Measurements from ENCODE around the gene SUPT20H. TPM values are rescaled to one million over a fixed set of nuclear protein-coding genes. Genes with fewer than 3 reads are reported as not detected.

Gene SUPT20H
- total RNA-seq, 2 donors from 2014 or later = 43.3 to 51.4 TPM

DNA sequence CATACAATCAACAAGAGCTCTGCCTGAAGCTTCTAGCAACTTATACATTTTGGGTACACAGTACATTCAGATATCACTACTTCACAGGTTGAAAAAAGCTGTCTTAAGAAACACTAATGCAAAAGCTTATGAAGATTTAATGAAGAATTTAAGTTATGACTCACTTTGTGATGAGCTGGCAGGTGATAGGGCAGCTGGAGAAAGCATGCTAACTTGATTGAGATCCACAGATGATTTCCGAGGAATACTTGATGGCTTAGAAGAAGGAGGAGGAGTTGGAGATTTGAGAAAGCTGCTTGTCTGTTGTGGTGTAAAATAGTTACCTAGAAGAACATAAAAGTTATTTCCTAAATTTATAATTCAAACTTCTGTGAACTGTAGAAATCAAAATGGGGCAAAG is 35.6 kb downstream of the SUPT20H start:
- Histone ChIP-seq H3K4me3 (no peak overlapping the region), H3K9me3 (no peaks in the 10 kb centered on the region), H3K4me1 (no peaks in the 10 kb centered on the region), H3K27ac (no peak overlapping the region), H3K27me3 (no peaks in the 10 kb centered on the region), H3K36me3 (replicated peaks in 1 of 2; ENCODE audit: insufficient read depth in 1 of 2, low read depth in 2 of 2) (peaks cover 0 to 36% of the 10 kb centered on the region in 2 donors)
- no peak for ATAC-seq
- no peak for DNase-seq
- TF ChIP-seq POLR2A (IDR thresholded peaks at IDR 0.05) (no peak), CTCF (IDR thresholded peaks at IDR 0.05) (no peak)
- 78 to 93% methylated on average over 1 of the region's 1 CpG for WGBS, 2 donors
- intact Hi-C loops (cut with DNase I) = no loop called here

DNA sequence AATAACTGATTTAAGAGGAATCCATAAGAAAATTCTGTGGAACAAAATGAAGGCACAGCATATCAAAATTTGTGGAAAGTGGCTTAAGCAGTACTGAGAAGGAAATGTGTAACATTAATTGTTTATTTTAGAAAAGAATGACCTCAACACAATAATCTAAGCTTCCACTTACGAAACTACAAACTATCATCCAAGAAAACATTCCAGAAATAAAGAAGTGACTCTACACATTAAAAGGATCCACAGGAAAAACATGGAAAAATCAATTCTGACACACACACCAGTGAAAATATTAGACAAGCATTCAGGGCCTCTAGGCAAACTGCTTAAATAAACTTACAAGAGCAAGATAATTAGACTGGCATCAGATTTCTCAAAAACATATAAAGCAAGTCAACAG is 44.9 kb downstream of the SUPT20H start:
- Histone ChIP-seq H3K4me1 (no peaks in the 10 kb centered on the region), H3K36me3 (replicated peaks in 1 of 2; ENCODE audit: insufficient read depth in 1 of 2, low read depth in 2 of 2) (peaks cover 0 to 29% of the 10 kb centered on the region in 2 donors), H3K4me3 (no peak overlapping the region), H3K27ac (no peak overlapping the region), H3K27me3 (no peaks in the 10 kb centered on the region), H3K9me3 (no peaks in the 10 kb centered on the region)
- 55 to 60% methylated on average over 1 of the region's 1 CpG for WGBS, 2 donors
- ATAC-seq (no peak), DNase-seq (no peak)
- intact Hi-C loops (cut with DNase I) = no loop called here
- TF ChIP-seq POLR2A (IDR thresholded peaks at IDR 0.05) (no peak), CTCF (IDR thresholded peaks at IDR 0.05) (no peak)

DNA sequence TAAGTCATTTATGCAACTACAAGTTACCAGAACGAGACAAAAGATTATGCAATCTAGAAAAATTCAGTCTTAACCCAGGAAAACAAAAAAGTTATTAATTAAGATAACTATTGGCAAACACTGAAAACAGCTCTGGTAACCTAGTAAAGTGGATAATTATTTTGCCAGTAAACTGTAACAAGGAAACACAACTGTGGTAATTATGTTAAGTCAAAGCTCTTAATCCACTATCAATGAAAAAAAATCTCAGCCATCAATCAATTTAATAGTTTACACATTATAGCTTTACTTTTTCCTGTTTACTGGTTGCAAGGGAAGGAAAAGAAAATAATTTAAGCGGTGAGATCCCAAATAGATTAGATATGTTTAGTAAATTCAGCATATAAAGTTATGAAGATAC is 47.7 kb downstream of the SUPT20H start:
- peaks cover 0 to 38% of the 10 kb centered on the region in 2 donors for H3K36me3 ChIP-seq (replicated peaks in 1 of 2; ENCODE audit: insufficient read depth in 1 of 2, low read depth in 2 of 2)
- H3K9me3 ChIP-seq = no peaks in the 10 kb centered on the region
- no peaks in the 10 kb centered on the region for H3K4me1 ChIP-seq
- WGBS, 2 donors = 49 to 52% methylated on average over 2 of the region's 2 CpGs
- no peaks in the 10 kb centered on the region for H3K27me3 ChIP-seq
- TF ChIP-seq CTCF (IDR thresholded peaks at IDR 0.05) (no peak), POLR2A (IDR thresholded peaks at IDR 0.05) (no peak)
- intact Hi-C loops (cut with DNase I) = no loop called here
- no peak for ATAC-seq
- no peak for DNase-seq
- no peak overlapping the region for H3K27ac ChIP-seq
- H3K4me3 ChIP-seq = no peak overlapping the region

DNA sequence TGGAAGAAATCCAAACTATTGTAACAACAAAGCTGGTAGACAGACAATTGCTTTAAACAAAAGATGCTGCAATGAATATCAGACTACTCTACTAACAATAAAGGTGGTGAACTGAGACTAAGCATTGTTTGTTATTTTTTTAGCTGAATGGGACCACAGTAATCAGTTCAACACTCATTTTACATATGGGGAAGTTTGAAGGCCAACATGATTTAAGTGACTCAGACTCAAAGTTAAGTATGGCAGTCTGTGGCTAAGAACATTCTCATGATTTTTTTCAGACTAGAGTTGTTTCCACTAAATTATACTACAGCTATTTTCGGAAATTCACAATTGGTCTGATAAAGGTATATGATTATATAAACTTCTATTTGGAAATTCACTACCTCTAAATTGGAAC is 48.5 kb downstream of the SUPT20H start:
- H3K4me1 ChIP-seq = no peaks in the 10 kb centered on the region
- TF ChIP-seq POLR2A (IDR thresholded peaks at IDR 0.05) = no peak
- no peak for TF ChIP-seq CTCF (IDR thresholded peaks at IDR 0.05)
- DNase-seq = no peak
- H3K36me3 ChIP-seq (replicated peaks in 1 of 2; ENCODE audit: insufficient read depth in 1 of 2, low read depth in 2 of 2) = peaks cover 0 to 35% of the 10 kb centered on the region in 2 donors
- intact Hi-C loops (cut with DNase I) = no loop called here
- no peaks in the 10 kb centered on the region for H3K9me3 ChIP-seq
- 87 to 89% methylated on average over 1 of the region's 1 CpG for WGBS, 2 donors
- no peak overlapping the region for H3K27ac ChIP-seq
- no peaks in the 10 kb centered on the region for H3K27me3 ChIP-seq
- no peak overlapping the region for H3K4me3 ChIP-seq
- no peak for ATAC-seq

GRCh38 chr13:37010424-37010823 is 49.1 kb downstream of the SUPT20H start:
- 89 to 100% methylated on average over 1 of the region's 1 CpG for WGBS, 2 donors
- intact Hi-C loops (cut with DNase I) = no loop called here
- Histone ChIP-seq H3K4me3 (no peak overlapping the region), H3K36me3 (replicated peaks in 1 of 2; ENCODE audit: insufficient read depth in 1 of 2, low read depth in 2 of 2) (peaks cover 0 to 32% of the 10 kb centered on the region in 2 donors), H3K9me3 (no peaks in the 10 kb centered on the region), H3K27me3 (no peaks in the 10 kb centered on the region), H3K27ac (no peak overlapping the region), H3K4me1 (no peaks in the 10 kb centered on the region)
- ATAC-seq = no peak
- no peak for TF ChIP-seq POLR2A (IDR thresholded peaks at IDR 0.05)
- no peak for TF ChIP-seq CTCF (IDR thresholded peaks at IDR 0.05)
- no peak for DNase-seq

Data from body of pancreas (tissue), 4 donors.